Measurements from ENCODE around the gene ZDHHC21.

GRCh38 chr9:14585730-14586473 lies 107.3 kb downstream of the ZDHHC21 start:
- TF ChIP-seq POLR2A (IDR thresholded peaks at IDR 0.05) (no peak), CTCF (IDR thresholded peaks at IDR 0.05) (no peak)

Measured in thyroid gland (tissue), 4 donors.